ENCODE results near the gene PLCH1.

GRCh38 chr3:155370198-155370597, 374.7 kb downstream of the PLCH1 start:
- TF ChIP-seq POLR2AphosphoS5 (IDR thresholded peaks at IDR 0.05; ENCODE audit: borderline replicate concordance, low read depth, low read length) (no peak), EZH2 (IDR thresholded peaks at IDR 0.05) (no peak), FOXP2 (optimal IDR thresholded peaks at IDR 0.05; ENCODE audit: control extremely low read depth, extremely low read length, insufficient read depth) (no peak)
